Left ventricle myocardium superior (tissue), 1 donor: ENCODE data around the gene GPATCH2. TPM values are rescaled to one million over a fixed set of nuclear protein-coding genes. Genes with fewer than 3 reads are reported as not detected.
A peak's percentile ranks its signal among the peaks of the same experiment; 100 is the strongest.
"Not testable (repeated sequence)": the region's sequence is repeated elsewhere in the genome, so short reads cannot be mapped to it uniquely, and the experiment has no call there.

Source experiments
- ATAC-seq: fragments of 200-7000 bp; cut with Tn5 transposase; one replicate; pipeline ENCODE4 v1.9.1; 2020; ENCODE audit warnings: mild to moderate bottlenecking, moderate library complexity
- DNase-seq: peaks from one replicate; pipeline ENCODE4 v3.0.0-alpha.2; 2020
- intact Hi-C: fragments of 100-400 bp; cut with micrococcal nuclease; formaldehyde crosslinking; loops from one replicate; pipeline ENCODE4 v1.11.0; 2022
- total RNA-seq: library from RNA; stranded (reverse); fragmentation: NEBNext Ultra II Directional; extraction: Animal tissue kit (Norgen Biotek cat#: 25700); gene quantifications from one replicate; pipeline ENCODE4 v1.2.1, GENCODE V29; 2021
- donor health status: DM: no; HTN: yes; CAD: no; lungs with severe emphysema.

GPATCH2 gene
- total RNA-seq, 1 donor from 2014 or later: 6.2 TPM

DNA sequence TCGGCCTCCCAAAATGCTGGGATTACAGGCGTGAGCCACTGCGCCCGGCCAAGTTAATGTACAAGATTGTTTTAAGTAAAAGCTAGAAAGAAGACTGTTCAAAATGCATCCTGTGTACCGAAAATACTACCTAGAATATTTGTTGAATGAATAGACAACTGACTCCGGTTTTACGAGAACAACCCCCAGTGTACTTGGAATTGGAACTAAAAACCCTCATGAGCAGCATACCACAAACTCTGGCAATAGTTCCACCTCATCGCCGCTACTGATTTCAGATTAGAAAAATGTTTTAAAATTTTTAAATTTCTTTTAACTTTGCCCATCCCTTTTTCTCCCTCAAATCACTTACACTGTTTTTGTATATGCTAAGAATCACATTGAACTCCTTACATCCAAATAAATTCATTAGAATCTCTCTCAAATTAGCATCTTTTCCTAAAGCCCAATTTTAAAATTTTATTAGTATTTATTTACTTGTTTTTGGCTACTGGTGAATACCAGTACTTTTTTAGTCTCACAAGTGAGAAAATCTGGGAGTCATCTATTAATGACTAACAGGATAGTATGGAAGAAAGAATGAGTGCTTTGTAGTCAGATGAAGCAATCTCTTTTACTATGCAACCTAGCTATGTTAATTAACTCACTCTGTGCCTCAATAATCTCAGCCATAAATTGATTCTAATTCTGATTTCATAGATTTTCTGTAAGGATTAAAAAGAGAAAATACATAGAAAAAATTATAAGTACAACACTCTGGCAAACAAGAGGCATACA lies 95.1 kb downstream of the GPATCH2 start:
- ATAC-seq: no peak
- intact Hi-C loops: no loop called here

DNA sequence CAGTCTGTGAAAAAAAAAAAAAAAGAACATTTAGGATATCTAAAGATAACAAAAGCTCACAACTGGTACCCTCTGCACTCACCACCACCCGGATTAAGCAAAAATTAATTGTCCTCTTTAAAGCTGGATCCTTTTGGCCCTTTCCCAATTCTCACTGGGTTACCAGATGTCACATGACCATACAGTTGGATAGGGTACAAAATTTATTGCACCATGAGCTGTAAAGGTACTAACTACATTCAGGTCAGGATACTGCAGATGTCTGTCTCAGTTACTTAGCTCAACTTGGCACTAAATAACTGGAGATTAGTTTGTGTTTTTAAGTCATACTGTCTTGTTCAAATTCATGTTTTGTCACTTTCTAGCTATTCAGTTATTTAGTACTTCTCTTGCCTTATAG lies 96.3 kb downstream of the GPATCH2 start:
- intact Hi-C loops: no loop called here
- DNase-seq (no peak), ATAC-seq (peak; percentile 21)

More for the DNA sequence above, 95.1 kb downstream of the GPATCH2 start:
- no peak for DNase-seq

DNA sequence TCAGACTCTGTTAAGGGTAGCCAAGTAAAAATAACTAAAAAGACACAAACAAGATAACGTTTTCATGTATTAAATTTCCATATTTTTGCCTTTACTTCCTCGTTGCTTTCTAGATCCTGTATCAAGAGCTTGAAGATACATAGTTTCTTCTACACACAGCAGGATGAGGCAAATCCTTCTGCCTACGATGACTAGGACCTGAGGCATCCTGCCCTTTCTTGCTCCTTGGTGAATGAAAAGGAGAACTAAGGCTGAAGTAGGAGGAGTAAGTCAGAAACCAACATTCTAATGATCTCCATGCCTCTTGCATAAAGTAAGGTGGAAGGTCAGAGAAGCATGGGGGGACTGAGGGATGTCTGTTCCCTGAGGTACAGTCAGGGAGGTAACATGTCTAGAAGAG lies 102.6 kb downstream of the GPATCH2 start:
- DNase-seq: no peak

DNA sequence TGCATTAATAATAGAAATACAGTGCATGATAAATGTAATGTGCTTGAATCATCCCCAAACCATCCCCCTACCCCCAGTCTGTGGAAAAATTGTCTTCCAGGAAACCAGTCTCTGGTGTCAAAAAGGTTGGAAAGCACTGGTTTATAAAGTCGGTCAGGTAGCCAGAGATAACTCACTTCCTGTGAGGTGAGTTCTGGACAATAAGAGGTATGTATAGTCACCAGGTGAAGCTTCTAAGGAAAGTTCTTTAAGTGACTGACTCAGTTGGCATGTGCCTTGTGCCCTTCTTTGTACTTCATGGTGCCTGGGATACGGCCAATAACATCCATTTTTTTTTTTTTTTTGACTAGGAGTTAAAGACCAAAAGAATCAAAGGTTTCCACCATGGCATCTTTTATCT lies 103.7 kb downstream of the GPATCH2 start:
- DNase-seq (no peak), ATAC-seq (no peak)
- intact Hi-C loops: no loop called here

More for the DNA sequence above, 102.6 kb downstream of the GPATCH2 start:
- intact Hi-C loops: no loop called here
- ATAC-seq: no peak

DNA sequence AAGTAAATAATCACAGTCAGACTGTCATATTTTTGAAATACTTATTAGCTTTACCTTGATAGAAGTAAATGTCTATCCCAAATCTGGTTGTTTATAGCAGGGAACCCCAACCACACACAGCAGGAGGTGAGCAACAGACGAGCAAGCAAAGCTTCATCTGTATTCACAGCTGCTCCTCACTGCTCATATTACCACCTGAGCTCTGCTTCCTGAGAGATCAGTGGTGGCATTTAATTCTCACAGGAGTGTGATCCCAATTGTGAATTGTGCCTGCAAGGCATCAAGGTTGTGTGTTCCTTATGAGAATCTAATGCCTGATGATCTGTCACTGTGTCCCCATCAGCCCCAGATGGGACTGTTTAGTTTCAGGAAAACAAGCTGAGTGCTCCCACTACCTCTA lies 104.3 kb downstream of the GPATCH2 start:
- DNase-seq: no peak
- intact Hi-C loops: no loop called here
- ATAC-seq: peak; percentile 31

DNA sequence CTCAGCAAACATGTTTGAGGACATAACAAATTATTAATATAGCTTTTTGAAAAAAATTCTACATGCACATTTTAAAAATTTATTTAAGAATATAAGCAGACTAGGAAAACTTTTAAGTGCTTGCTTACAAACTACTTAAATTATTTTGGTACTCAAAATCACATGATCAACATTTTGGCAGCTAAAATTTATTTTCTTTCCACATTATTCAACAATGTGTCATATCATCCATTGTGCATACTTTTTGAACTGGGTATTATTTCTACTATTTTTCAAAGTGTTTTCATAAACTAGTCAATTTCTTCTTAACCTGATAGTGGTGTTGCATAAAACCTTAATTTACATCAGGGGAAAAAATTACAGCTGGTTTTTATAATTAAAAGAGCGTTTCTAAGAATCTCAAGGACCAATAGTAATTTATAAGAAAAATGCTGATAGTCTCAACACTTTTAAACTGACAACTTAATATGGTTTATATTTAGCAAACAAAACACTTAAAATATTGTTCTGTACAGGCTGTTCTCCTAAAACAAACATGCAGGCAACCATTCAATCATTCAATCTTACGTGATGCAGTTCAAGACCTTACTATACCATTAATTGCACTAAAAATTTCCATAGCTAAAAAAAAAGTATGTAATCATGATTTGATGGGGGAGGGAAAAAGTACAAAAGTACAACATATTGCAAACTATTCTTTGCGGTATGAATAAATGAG lies 105.0 kb downstream of the GPATCH2 start:
- DNase-seq (no peak), ATAC-seq (peak; percentile 44)
- intact Hi-C loops: no loop called here

DNA sequence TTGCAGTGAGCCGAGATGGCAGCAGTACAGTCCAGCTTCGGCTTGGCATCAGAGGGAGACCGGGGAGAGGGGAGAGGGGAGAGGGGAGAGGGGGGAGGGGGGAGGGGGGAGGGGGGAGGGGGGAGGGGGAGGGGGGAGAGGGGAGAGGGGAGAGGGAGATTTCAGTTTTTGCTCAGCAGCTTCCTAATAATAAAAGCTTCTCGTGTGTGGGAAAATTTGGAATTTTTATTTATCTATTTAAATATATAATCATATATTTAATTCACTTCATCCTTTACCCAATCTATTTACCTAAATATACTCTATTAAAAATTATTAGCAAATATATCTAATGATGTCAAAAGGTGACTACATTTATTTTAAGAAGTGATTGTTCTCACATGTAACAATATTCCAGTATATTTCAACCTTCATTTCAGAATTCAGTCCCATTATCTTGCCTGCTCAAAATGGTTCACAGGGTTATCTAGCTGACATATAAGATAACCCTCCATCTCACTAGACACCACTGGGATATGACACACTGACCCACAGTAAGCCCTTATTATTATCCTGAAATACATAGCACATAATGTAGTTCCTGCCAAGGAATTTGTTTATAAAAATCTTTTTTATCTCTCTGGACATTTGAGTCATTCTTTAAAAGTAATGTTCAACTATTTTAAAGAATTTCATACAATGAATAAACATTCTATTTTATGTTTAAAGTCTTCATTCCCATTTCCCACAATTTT lies 105.9 kb downstream of the GPATCH2 start:
- ATAC-seq (peak; percentile 60), DNase-seq (no peak)
- intact Hi-C loops: no loop called here

DNA sequence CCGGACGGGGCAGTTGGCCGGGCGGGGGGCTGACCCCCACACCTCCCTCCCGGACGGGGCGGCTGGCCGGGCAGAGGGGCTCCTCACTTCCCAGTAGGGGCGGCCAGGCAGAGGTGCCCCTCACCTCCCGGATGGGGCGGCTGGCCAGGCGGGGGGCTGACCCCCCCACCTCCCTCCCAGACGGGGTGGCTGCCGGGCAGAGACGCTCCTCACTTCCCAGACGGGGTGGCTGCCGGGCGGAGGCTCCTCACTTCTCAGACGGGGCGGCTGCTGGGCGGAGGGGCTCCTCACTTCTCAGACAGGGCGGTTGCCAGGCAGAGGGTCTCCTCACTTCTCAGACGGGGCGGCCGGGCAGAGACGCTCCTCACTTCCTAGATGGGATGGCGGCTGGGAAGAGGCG lies 107.0 kb downstream of the GPATCH2 start:
- DNase-seq, ATAC-seq, intact Hi-C loops: not testable (repeated sequence)

DNA sequence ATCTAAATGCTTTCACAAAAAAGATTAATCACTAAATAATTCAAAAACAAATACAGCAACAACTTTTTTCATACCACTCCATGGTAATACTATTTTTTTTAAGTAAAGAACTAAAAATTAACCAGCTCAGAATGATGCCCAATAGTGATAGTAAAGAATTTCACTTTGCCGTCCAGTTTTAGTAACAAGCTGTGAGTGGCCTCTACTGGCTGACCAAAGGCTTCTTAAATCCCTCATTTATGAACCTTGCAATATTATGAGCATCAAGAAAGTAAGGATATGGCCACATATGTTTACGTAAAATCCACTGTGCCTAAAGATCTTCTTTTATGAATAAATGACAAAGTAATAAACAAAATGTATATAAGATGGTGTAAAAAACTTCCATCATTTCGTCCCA lies 108.6 kb downstream of the GPATCH2 start:
- intact Hi-C loops: no loop called here
- DNase-seq: no peak
- peak; percentile 80 for ATAC-seq

DNA sequence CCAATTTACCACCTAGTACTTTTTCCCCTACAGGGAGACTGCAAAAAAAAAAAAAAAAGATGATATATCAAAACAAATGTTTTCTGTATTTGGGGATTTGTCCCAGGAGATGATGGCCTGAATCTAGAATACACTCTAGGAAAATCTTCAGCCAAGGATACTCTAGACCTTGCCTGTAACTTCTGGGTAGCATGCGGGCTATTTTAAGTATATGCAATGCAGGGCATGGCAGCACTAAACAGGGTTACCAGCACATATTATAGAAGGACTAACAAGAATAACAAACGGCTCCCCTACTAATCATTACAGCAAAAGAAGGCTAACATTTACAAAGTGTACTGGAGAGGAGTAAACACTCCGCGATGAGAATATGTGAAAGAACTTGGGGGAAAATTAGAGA lies 109.6 kb downstream of the GPATCH2 start:
- ATAC-seq (peak; percentile 83), DNase-seq (no peak)
- intact Hi-C loops: no loop called here

DNA sequence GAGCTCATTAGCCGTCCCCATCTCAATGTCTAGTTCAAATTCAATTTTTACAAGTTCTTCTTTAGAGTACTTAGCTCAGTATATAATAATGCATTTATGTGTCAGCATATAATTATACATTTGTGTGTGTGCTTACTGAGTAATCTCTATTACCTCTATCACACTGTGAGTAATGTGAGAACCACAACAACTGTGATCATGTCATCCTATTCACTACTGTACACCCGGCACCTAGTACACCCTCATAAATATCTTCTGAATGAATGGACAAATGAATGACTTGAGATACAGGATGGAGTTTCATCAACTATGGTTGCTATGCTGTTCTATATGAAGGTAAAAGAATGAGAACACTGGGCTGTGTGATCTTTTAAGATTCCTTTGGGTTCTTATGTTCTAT lies 124.0 kb downstream of the GPATCH2 start:
- intact Hi-C loops: no loop called here
- ATAC-seq (no peak), DNase-seq (no peak)

DNA sequence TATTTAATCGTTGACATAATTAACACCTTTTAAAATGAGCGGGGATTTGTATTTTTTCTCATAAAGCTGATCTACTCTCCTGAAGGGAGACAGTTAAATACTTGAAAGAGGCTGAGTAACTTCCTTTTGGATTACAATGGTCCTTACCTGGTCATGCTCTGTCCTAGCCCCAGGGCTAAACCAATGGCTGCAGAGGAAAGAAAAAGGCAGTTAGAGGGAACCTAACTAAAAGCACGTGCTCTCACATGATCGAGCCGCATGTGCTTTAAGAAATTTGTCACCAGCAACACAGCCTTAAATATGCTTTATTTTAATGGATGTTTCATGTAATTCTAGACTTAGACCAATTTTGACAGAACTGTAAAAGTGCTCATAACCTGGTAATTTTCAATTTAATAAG lies 132.7 kb downstream of the GPATCH2 start:
- DNase-seq: no peak
- intact Hi-C loops: no loop called here
- ATAC-seq: no peak

DNA sequence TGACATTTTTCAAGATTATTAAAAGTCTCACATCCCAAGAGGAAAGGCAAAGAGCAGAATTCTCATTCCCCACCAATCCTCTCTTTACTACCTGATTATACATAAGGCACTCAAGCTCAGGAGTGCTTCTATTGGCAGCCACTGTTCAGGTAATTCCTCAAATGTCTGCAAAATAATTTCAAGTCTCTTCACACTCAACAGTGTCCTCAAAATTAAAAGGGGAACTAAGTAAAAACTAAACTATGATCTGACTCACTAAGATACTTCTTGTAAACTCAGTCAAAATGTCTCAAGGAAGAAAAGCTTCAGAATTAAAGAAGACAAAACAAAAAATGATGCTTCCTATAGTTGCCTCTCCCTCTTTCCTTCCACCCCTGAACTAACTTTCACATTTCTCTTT lies 135.6 kb downstream of the GPATCH2 start:
- ATAC-seq (no peak), DNase-seq (no peak)
- intact Hi-C loops: no loop called here

DNA sequence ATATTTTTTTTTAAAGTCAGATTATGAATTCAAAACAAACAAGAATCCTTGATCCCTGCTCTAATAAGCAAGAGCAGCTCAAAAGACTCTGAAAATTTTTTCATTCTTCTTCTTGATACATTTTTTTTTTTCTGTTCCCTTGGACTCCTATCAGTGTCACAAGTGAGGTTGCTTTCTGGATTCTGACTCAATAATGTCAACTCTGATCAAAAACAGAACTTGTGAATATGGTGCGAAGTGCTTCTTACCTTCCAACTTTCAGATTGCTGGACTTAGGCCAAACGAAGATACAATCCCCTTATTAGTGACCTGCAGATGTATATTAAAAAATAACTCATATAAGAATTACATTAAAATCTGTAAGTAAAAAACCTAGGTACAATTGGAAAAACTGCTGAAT lies 136.1 kb downstream of the GPATCH2 start:
- intact Hi-C loops: no loop called here
- no peak for DNase-seq
- no peak for ATAC-seq

DNA sequence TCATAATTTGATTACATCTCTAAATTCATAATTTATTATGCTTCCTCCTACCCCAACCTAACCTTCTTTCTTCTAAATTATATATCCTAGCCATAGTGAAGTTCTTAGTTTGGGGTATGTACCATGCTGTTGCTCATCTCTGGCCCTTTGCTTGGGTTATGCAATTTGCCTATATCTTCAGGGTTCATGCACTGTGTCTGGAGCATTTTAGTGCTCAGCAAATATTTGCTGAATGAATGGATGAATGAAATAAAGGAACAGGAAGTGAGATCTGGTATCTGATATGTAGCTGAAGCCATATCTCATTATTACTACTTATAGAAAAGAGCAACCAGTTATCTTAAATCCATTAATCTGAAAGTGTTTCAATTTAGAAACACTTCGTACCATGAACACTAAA lies 137.6 kb downstream of the GPATCH2 start:
- intact Hi-C loops: no loop called here
- ATAC-seq (no peak), DNase-seq (no peak)

DNA sequence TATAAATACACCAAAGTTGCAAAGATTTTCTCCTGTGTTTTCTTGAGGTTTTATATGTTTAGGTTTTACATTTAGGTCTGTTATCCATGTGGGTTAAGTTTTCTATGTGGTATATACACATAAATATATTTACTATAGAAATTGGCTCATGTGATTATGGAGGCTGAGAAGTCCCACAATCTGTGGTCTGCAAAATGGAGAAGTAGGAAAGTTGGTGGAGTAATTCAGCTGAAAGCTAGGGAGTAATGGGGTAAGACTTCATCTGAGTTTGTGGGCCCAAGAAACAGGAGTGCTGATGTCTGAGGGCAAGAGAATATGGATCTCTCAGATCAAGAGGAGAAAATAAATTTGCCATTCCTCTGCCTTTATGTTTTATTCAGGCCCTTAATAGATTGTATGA lies 146.0 kb downstream of the GPATCH2 start:
- intact Hi-C loops: no loop called here
- no peak for ATAC-seq

DNA sequence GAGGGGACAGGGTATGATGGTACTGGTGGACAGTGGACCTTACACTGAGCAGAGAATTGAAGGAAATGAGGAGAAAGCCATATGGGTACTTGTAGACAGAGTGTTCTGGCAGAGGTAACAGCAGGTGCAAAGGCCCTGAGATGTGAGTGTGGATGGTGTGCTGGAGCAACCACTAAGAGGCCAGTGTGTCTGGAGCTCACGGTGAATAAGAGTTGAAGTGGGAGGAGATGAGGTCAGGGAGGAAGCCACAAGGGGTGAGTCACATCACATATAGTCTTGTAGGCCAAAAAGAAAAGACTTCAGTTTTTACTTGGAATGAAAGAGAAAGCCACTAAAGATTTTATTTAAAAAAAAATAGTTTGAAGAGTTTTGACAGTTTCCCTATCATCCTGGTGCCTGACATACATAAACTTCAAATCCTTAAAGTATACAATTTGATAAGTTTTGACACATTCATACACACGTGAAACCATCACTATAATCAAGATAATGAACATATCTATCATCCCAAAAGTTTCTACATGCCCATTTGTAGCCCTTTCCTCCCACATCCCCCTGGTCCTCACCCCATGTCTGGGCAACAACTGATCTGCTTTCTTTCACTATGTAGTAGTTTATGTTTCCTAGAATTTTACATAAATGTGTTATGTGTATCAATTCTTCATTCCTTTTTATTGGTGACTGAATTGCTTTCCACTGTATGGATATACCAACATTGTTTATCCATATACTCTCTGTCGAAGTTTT lies 148.4 kb downstream of the GPATCH2 start:
- DNase-seq (no peak), ATAC-seq (no peak)
- intact Hi-C loops: no loop called here

More for the DNA sequence above, 146.0 kb downstream of the GPATCH2 start:
- no peak for DNase-seq

DNA sequence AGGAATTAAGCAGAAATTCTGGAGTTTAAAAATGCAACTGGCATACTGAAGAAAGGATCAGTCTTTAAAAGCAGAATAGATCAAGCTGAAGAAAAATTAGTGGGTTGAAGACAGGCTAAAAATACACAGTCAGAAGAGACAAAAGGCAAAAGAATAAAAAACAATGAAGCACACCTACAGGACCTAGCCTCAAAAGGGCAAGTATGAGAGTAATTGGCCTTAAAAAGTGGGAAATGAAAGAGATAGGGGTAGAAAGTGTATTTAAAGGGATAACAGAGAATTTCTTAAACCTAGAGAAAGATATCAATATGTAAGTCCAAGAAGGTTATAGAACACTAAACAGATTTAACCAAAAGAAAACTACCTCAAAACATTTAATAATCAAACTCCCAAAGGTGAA lies 152.4 kb downstream of the GPATCH2 start:
- DNase-seq: no peak
- ATAC-seq: no peak
- intact Hi-C loops: no loop called here

DNA sequence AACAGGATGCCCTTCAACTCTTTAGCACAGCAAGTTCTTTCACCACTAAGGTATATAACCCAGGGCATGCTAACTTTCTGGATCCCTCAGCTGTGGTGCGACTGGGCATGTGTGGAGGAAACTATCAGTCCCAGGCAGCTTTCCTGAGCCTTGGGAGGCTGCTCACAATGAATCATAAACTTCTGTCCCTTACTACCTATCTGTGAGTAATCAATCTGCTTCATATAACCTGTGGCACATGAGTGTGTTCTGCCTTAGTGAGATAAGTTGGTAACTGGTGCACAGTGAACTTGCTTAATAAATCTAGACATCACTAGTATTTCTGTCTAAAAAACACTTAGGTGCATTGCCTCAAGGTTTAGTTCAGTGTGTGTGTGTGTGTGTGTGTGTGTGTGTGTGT lies 158.0 kb downstream of the GPATCH2 start:
- ATAC-seq: no peak
- intact Hi-C loops: no loop called here
- DNase-seq: no peak

DNA sequence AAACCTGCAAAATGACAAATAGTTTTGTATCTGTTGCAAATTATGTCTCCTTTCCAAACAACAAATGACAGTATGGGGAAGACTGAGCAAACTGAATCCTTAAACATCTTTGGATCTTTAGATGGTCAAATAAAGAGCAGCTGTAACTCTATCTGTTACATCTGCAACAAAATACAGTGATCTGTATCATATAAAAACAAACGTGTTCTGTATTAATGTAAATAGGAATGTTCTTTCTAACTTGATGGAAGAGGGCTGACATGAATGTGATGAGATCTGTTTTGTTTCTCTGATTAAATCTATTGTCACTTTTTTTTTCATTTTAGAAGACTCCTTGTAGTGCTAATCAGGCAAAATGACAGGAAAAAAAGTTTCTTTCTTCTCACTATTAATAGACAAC lies 159.5 kb downstream of the GPATCH2 start:
- intact Hi-C loops: no loop called here
- DNase-seq (no peak), ATAC-seq (no peak)
